HG03103 (cell line): Measurements from ENCODE around the gene LRP1-AS.

Experiments
- ATAC-seq: cut with Tn5 transposase; IDR thresholded peaks from one replicate; pipeline ENCODE4 v1.9.1; 2021; ENCODE audit warnings: low read depth; ENCODE audit not compliant: unreplicated experiment

LRP1-AS gene

DNA sequence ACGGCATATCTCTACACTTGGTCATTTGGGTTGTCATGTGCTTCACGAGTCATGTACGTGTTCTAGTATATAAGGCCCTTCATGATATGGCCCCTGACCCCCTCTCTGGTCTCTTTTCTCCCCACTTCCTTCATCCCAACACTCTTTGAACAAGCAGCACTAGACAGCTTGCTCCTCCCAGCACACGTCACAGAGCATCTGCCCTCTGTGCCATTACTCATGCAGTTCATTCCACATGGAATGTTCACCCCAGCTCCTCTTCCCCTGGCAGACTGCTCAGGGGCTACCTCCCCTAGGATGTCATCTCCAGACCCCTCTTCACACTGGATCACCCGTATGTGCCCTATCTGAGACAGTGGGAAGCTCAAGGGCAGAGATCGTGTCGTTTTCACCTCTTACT, 14.1 kb upstream of the LRP1-AS start:
- no peak for ATAC-seq

DNA sequence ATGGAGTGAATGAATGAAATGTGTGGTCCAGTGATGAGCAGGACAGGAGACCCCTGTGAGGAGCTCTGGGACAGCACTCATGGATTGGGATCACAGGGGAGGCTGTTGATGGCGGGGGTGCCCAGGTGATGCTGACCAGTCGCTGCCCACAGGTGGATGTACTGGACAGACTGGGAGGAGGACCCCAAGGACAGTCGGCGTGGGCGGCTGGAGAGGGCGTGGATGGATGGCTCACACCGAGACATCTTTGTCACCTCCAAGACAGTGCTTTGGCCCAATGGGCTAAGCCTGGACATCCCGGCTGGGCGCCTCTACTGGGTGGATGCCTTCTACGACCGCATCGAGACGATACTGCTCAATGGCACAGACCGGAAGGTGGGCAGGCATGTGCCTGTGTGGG, 13.3 kb upstream of the LRP1-AS start:
- no peak for ATAC-seq

DNA sequence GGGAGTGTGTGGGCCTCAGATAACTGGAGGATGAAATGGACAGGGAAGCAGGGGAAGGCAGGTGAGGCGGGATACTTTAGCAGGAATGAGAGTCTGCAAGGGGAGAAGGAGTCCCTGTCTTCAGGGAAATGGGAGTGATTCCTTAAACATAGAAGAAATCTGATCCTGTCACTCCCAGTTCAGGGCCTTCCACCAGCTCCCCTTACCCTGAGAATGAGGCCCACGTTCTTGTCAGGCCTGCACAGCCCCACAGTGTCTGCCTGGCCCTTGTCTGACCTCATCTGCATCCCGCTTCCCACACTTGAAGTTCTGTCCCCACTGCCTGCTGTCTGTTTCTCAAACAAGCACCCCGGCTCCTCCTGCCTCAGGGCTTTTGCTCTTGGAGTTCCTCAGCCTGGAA, 12.6 kb upstream of the LRP1-AS start:
- ATAC-seq = no peak

DNA sequence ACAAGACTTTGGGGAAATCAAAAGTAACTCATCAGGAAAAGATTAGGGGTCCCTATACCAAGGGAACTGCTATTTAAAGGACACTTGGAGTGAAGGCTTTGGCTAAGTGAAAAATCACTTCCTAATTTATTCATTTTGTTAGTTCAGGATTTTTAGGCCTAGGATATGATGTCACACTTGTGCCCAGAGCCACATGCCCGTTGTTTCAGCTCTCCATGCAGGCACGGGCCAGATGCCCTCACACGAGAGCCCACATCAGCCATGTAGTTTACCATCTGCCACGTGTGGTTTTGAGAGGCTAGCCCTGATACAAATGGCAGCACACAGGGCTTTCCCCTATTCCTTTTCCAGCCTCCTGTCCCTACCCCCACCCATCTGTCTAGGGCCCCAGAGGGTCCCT, 11.9 kb upstream of the LRP1-AS start:
- no peak for ATAC-seq

DNA sequence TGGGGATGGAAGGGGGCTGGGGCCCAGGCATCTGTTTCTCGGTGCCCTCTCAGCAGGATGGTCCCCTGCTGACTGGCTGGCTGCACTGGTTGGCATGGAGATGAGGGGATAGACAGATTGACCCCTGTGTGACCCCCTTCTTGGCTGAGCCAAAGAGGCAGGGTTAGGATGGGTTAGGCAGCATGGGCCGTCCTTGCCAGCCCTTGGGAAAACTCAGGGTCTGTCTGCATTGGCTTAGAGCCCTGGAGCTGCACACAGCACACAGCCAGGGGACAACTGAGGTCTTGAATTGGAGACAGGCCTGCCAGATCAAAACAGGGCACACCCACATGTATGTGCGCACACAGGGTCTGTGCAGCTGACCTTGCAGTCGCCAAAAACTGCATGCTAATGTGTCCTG, 11.2 kb upstream of the LRP1-AS start:
- ATAC-seq = no peak

DNA sequence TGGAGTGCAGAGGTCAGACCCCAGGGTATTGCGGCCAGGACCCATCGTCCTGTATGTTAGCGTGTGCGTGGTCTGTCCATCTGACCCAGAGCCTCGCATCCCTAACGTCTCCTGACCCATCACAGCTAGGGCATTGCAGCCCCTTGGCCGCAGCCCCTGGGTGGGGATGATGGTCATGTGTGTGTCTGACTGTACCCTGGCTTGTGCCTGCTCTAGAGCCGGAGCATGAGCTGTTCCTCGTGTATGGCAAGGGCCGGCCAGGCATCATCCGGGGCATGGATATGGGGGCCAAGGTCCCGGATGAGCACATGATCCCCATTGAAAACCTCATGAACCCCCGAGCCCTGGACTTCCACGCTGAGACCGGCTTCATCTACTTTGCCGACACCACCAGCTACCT, 10.8 kb upstream of the LRP1-AS start:
- no peak for ATAC-seq

DNA sequence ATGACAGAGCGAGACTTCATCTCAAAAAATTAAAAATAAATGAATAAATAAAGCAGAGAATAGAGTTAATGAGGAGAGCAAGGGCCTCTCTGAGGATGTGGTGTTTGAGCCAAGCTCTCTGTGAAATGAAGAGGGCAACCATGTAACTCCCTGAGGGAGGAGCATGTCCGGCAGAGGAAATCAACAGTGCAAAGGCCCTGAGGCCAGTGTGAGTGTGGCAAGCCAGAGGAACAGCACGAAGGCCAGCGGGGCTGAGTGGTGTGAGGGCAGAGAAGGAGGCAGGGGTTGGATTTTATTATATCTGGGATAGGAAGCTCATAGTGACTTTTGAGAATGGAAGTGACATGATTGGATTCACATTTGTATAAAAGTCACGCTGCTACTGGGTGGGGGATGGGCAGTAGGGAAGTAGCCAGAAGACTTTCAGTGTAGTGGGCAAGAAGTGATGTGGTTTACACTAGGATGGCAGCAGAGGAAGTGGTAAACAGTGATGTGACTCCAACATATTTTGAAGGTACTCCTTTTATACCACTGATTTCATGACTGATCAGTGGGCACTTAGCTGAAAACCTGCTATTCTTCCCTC, 10.3 kb upstream of the LRP1-AS start:
- ATAC-seq = no peak

DNA sequence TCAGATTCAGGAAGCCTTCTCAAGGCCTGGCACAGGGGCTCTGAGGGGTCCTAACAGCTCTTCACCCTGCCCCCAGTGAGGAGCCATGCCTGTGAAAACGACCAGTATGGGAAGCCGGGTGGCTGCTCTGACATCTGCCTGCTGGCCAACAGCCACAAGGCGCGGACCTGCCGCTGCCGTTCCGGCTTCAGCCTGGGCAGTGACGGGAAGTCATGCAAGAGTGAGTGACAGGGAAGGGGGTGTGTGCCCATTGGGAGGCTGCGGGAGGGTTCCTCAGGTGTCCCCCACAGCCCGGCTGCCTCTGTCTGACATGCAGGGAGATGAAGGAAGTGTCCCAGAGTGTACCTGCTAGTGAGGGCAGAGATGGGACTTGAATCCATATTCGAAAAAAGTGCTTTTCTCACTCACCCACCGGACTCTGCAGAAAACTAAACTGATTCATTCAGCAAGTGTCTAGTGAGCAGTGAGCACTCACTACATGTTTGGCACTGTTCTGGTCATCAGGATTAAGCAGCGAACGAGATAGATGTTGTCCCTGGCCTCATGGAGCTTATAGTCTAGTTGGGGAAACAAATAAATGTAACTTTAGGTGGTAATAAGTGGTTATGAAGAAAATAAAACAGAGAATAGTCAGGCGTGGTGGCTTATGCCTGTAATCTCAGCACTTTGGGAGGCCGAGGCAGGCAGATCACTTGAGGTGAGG, 9.4 kb upstream of the LRP1-AS start:
- ATAC-seq = no peak

DNA sequence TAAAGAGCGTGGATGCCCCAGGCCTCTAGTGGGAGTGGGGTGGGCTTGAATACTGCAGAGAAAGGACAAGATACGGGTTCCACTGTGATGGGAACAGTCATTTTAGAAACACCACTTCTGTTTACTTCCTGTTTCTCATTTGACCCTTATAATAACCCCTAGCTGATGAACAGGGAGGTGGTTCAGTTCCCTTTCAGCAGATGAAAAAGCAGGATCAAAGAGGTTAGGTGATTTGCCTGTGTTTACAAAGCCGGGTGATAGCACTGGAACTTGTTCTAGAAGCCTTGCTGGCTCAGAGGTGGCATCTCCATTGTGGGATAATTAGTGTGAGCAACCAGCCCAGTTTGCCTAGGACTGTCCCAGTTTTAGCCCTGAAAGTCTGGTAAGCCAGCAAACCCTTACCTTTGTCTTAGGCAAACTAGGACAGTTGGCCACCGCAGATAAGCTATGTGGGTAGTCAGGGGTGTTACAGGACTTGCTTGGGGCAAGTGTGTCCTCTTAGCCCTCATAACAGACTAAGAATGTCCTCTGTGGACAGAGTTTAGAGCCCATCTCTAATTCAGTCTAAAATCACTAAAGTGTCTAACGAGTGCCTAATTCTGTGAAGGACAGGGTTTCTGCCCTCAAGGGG, 7.5 kb upstream of the LRP1-AS start:
- ATAC-seq = no peak

DNA sequence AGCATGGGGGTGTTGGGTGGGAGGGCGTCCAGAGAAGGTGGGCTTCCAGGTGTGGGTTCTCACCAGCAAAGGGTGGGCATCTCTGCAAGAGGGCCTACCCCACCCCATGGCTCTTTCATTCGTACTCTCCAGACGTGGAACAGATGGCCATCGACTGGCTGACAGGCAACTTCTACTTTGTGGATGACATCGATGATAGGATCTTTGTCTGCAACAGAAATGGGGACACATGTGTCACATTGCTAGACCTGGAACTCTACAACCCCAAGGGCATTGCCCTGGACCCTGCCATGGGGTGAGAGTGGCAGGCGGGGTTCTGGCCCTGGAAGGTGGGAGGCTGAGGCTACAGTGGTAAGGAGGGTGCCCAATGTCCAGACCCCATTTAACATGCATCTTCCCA, 6.7 kb upstream of the LRP1-AS start:
- ATAC-seq = no peak

DNA sequence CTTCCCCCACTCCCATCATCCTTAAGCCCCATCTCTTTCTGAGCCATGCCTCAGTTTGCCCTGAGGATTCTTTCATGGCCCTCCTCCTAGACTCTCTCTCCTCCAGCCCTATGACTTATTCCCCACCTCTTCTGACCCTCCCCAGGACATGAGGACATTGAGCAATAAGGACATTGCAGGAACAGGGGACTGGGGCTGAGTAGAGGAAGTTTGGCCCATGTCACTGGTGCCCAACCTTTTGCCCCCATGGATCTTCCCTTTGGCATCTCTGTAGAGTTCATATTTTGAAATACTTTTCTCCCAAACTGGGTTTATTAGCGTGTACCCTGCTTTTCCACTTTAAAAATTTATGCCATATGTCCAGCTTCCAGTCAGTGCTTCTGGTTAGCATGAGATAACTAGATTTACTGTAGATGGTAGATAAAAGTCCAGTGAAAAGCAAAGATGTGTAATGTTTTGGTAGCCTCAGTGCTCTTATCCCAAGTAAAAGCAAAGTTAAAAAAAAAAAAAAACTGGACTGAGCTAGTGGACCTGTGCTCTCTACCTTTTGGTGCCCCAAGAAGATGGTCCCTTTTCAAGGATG, 6.1 kb upstream of the LRP1-AS start:
- ATAC-seq = no peak

DNA sequence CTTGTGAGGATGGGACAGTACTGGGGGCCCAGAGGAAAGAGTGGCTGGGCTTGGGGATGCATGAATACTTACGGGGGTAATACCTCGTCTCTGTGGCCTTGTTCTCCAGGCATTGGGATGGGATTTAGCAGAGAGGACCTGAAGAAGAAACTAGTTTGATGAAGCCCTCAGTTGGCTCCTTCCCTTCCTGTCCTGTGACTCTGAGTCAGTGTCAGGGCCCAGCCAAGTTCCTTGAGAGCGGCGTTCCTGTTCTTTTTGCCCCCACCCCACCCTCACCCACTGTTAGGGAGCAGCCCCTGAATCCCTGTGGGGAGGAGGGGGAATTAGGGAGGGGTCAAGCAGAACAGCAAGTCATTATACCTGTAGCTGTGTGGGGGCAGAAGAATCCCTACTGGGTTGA, 5.2 kb upstream of the LRP1-AS start:
- ATAC-seq = no peak

DNA sequence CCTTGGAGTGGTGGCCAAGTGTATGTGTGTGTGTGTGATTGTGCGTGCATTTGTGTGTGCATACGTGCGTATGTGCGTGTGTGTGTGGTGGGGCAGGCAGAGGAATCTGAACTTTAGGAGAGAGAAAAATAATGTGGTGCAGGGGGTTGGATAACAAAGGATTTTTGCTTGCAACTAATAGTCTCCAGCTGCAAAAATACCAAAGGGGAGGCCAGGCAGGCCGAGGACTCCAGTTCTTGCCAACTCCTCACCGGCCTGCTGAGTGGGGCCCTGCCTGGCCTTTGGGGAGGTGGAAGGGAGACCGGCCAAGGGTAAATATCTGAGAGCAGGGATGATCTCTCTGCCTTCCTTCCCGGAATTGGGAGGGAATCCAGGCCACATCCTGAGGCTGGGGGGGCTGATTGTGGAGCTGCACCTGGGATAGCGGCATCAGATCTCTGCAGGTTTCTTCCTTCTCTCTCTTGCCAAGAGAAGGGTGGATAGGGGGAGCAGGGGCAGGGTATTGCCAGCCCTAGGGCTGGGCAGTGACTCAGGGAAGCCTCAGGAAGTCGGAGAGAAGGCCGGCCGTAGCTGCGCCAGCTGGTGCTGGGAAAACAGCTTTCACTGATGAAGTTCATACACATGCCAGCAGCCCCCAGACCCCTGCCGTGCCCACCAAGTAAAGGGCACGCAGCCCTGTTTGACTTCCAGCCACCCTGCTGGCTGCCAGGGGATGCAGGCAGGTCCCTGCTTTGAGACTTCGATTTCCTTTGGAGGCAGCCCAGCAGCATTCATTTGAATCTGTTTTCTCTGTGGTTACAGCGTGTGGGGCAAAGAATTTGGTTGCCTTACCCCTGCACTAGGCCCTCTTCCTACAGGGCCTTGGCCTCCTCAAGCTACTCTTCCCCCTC, 4.6 kb upstream of the LRP1-AS start:
- no peak for ATAC-seq

DNA sequence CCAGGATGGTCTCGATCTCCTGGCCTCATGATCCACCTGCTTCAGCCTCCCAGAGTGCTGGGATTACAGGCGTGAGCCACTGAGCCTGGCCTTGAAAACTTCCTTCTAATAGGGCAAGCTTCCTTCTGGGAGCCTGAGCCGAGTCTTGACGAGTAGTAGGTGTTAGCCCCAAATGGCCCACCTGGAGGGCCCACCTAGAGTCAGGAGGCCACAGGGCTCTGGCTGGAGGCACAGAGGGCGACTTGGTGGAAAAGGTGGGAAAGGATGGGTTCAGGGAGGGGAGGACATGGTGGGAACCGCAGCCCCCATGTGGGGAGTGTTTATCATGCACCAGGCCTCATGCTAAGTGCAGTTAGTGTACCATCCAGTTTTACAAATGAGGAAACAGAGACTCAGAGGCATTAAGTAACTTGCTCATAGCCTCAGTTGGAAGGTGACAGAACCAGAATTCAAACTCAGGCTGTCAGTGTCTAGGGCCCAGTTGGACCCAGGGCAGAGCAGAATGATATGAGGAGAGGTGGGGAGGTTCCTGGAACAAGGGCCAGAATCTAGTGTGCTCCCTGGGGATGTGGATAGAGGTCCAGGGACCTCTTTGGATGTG, 3.1 kb upstream of the LRP1-AS start:
- no peak for ATAC-seq

DNA sequence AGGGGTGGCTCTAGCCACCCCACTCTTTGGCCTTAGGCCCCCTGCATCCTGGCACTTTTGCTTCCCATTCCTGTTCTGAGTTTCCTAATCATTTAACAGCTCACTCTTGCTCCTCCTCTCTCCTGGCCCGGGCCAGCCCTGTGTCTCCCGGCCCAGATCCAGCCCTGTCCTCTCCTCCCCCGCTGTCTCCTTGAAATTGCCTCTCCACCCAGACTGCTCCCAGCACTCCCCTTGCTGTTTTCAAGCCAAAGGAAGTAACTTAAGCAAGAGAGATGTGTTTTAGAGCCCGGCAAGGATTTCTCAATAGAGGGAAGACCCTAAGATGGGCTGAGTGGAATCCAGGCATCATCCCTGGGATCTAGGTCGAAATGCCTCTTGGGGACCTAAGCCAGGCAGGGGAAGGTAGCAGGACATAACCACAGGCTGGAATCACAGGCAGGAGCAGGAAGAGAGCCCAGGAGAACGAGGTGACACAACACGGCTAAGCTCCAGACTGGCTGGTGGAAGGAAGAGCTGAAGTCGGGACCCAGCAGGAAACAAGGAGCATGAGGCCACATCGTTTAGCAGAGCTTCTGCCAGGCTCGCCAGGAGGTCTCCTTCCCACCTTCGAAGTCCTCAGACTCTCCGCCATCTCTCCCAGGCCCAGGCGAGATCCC, 2.0 kb upstream of the LRP1-AS start:
- ATAC-seq = no peak

DNA sequence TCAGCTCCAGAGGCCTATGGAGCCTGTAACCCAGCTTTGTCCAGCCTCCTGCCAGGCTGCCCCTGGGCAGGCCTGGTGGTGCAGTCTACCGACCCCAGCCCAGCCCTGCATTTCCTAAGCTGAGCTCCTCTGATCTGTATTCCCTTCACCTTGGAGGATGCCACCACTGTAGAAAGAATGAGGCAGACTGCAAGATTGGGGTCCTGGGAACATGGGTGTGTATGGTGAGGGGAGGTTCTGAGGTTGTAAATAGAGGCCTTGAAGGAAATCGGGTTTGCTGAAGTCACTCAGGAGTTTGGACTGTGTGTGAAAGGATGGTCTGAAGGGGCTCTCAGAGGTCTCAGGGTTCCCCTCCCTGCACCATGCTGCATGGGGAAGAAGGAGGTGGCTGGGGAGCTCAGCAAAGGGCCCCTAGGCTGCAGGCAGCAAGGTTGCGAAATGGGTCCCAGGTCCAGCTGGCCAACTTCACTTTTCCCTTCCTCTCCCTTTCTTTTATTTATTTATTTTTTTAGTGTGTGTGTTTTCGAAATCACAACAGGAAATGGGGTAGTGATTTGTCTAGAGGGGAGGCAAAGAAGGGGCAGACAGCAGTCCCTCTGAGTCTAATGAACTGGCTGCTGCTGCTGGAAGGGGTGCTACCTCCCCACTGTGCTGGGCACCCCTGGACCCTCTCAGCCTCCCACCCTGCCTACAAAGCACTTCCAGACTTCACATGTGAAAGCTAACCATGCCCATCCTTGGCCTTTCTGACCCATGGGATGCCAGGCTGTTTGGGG, 1.2 kb upstream of the LRP1-AS start:
- ATAC-seq = no peak

DNA sequence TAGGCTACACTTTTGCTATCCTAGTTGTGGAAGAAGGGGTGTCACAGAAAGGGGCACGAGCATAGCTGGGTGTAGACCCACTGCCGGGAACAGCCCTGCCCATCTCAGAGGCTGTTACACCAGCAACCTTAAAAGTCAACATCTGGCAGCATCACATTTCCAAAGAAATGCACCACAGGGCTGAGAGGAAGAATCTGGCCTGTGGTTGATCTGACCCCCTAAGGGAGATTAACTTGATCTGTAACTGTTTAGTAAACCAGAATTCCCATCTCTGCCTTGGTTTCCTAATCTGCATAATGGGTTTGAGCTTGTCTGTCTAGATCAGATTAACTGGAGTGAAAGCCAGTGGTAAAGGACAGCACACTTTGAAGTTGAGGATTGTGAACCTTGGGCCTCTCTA, 1.3 kb downstream of the LRP1-AS start:
- ATAC-seq = no peak

DNA sequence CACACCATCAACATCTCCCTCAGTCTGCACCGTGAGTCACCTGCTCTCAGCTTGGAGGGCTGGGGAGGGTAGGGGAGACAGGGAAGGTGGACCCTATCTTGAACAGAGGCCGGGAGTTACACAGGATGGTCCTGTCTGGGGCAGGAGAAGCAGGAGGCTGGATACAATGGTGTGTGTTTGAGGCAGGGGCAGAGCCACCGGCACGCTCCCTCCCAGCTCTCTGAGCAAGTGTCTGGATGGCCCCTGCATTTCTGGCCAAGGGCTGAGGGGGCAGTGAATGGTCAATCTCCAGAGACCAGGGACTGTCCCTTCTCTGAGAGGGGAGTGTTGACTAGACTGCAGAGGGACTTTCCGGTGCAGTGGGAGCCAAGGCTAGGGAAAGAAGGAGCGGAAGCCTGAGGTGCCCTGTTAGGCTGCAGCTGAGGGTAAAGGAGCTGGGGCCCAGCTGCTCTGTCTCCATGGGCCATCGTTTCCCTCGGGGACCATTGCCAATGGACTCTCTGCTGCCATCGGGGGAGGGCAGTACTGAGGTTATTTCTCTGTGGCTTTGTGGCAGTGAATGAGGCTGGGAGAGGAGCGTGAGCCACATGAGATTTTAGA, 1.9 kb downstream of the LRP1-AS start:
- ATAC-seq = no peak

DNA sequence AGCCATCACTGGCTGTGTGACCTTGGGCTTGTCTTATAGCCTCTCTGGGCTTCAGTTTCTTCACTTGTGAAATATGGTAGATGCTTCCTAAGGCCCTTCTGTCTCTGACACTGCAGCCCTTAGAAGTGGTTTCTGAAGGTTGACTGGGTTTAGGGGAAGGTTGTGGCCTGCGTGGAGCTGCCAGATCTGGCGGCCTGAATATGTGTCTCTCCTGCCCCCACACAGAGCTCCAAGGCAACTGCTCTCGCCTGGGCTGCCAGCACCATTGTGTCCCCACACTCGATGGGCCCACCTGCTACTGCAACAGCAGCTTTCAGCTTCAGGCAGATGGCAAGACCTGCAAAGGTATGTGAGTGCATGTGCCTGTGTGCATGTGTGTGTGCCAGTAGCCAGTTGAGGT, 4.0 kb downstream of the LRP1-AS start:
- no peak for ATAC-seq
